ENCODE measurements around the gene TBXA2R.

DNA sequence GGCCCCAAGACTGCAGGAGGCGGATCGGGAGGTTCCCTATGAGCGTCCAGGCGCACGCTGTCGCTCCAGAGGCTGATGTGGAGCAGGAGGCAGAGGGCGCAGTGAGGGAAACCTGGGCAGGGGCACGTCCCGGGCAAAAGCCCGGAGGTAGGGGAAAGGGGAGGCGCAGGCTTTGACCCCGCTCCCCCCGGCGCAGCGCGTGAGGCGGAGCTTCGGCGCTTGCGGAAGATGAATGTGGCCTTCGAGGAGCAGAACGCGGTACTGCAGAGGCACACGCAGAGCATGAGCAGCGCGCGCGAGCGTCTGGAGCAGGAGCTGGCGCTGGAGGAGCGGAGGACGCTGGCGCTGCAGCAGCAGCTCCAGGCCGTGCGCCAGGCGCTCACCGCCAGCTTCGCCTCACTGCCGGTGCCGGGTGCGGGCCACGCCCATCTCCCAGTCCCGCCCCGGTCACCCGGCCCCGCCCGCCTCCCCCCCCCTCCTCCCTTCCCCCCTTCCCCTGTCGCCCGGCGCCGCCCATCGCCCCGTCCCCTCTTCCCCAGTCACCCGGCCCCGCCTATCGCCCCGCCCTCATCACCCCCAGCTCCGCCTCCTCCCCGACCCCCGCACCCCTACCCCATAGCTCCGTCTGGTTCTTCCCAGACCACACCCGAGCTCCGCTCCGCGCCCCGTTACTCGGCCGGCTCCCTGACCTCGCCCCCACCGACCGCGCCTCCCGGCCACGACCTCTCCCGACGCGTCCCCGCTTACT, 29.8 kb downstream of the TBXA2R start:
- TF ChIP-seq, protein P1, sequence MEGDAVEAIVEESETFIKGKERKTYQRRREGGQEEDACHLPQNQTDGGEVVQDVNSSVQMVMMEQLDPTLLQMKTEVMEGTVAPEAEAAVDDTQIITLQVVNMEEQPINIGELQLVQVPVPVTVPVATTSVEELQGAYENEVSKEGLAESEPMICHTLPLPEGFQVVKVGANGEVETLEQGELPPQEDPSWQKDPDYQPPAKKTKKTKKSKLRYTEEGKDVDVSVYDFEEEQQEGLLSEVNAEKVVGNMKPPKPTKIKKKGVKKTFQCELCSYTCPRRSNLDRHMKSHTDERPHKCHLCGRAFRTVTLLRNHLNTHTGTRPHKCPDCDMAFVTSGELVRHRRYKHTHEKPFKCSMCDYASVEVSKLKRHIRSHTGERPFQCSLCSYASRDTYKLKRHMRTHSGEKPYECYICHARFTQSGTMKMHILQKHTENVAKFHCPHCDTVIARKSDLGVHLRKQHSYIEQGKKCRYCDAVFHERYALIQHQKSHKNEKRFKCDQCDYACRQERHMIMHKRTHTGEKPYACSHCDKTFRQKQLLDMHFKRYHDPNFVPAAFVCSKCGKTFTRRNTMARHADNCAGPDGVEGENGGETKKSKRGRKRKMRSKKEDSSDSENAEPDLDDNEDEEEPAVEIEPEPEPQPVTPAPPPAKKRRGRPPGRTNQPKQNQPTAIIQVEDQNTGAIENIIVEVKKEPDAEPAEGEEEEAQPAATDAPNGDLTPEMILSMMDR (IDR thresholded peaks at IDR 0.05; ENCODE audit: low read length) = no peak
- TF ChIP-seq EZH2 (IDR thresholded peaks at IDR 0.05; ENCODE audit: borderline replicate concordance, low read length) = no peak

Data from OCI-LY1 (cell line).